Measurements from ENCODE around the gene SNX10. TPM values are rescaled to one million over a fixed set of nuclear protein-coding genes. Genes with fewer than 3 reads are reported as not detected.

SNX10 gene
- total and polyA plus RNA-seq, 2 of the 8 experiments (the other 6 are each of a cell fraction or from before 2014, with no cell fraction given) = 4.4 to 9.6 TPM

GRCh38 chr7:26356229-26356628, 64.6 kb downstream of the SNX10 start (continued):
- no peak for TF ChIP-seq KDM4A (IDR thresholded peaks at IDR 0.05; ENCODE audit: low read depth, low read length, severe bottlenecking)
- TF ChIP-seq EZH2 (IDR thresholded peaks at IDR 0.05; ENCODE audit: low read depth, low read length, severe bottlenecking) = no peak
- TF ChIP-seq SP2 (IDR thresholded peaks at IDR 0.05; ENCODE audit: low read length) = no peak
- no peak for TF ChIP-seq CHD1 (IDR thresholded peaks at IDR 0.05; ENCODE audit: low read depth, low read length)
- TF ChIP-seq POU5F1 (IDR thresholded peaks at IDR 0.05; ENCODE audit: low read depth, low read length) = no peak
- TF ChIP-seq SAP30 (IDR thresholded peaks at IDR 0.05; ENCODE audit: insufficient read depth, insufficient replicate concordance, low read length) = no peak
- TF ChIP-seq MAX (IDR thresholded peaks at IDR 0.05) = no peak

Data from H1 (cell line).